ENCODE data around the gene EPHB3. TPM values are rescaled to one million over a fixed set of nuclear protein-coding genes. Genes with fewer than 3 reads are reported as not detected.

EPHB3 gene
- total and polyA plus RNA-seq, 12 donors = 0.38 to 4.0 (median 1.5) TPM

- H3K4me1 ChIP-seq = peaks cover 0 to 25% (median 20%) of the 10 kb centered on the region in 9 donors
- intact Hi-C loops (cut with DNase I) = no loop called here
- peaks cover 0 to 86% (median 48%) of the 10 kb centered on the region in 7 donors for H3K27me3 ChIP-seq
- DNase-seq (no peak), ATAC-seq (peak in 1 of 8 donors; percentile 6)
- no peaks in the 10 kb centered on the region for H3K9me3 ChIP-seq
- H3K4me3 ChIP-seq = peak overlapping the region; percentile 37 to 69 (median 56)
- peak overlapping the region in 5 of 10 donors; percentile 70 to 94 (median 84) for H3K27ac ChIP-seq
- 17 to 23% methylated on average over 12 of the region's 12 CpGs for WGBS, 2 donors
- no peak for TF ChIP-seq CTCF (IDR thresholded peaks at IDR 0.05)
- H3K36me3 ChIP-seq = no peaks in the 10 kb centered on the region
Measured at GRCh38 chr3:184526088-184526433, 35.5 kb upstream of the EPHB3 start.

GRCh38 chr3:184531626-184532280 lies 29.8 kb upstream of the EPHB3 start:
- peaks cover 0 to 15% (median 0%) of the 10 kb centered on the region in 9 donors for H3K4me1 ChIP-seq
- intact Hi-C loops (cut with DNase I) = loop anchor here in 1 of 10 donors (10.0 kb wide), 1 partner anchor 627 kb away; no protein-coding TSS in a partner anchor
- WGBS, 2 donors = 39 to 50% methylated on average over 8 of the region's 8 CpGs
- peak overlapping the region in 1 of 10 donors; percentile 39 for H3K27ac ChIP-seq
- TF ChIP-seq CTCF (IDR thresholded peaks at IDR 0.05) = no peak
- no peaks in the 10 kb centered on the region for H3K9me3 ChIP-seq
- H3K36me3 ChIP-seq = no peaks in the 10 kb centered on the region
- H3K27me3 ChIP-seq = peaks cover 0 to 56% (median 10%) of the 10 kb centered on the region in 7 donors
- no peak overlapping the region for H3K4me3 ChIP-seq
- no peak for DNase-seq
- peak in 3 of 8 donors; percentile 30 to 64 (median 44) for ATAC-seq

- WGBS, 2 donors = 72 to 73% methylated on average over 8 of the region's 8 CpGs
- DNase-seq (no peak), ATAC-seq (peak in 1 of 8 donors; percentile 63)
- H3K9me3 ChIP-seq = no peaks in the 10 kb centered on the region
- H3K4me1 ChIP-seq = peaks cover 0 to 15% (median 0%) of the 10 kb centered on the region in 9 donors
- intact Hi-C loops (cut with DNase I) = loop anchor here in 1 of 10 donors (10.0 kb wide), 1 partner anchor 628 kb away; no protein-coding TSS in a partner anchor
- H3K4me3 ChIP-seq = no peak overlapping the region
- H3K27ac ChIP-seq = no peak overlapping the region
- no peak for TF ChIP-seq CTCF (IDR thresholded peaks at IDR 0.05)
- H3K36me3 ChIP-seq = no peaks in the 10 kb centered on the region
- peaks cover 0 to 42% (median 5%) of the 10 kb centered on the region in 7 donors for H3K27me3 ChIP-seq
Measured at GRCh38 chr3:184532940-184533732, 28.4 kb upstream of the EPHB3 start.

GRCh38 chr3:184537885-184538665 lies 23.5 kb upstream of the EPHB3 start:
- Histone ChIP-seq H3K4me1 (no peaks in the 10 kb centered on the region), H3K27ac (no peak overlapping the region), H3K36me3 (no peaks in the 10 kb centered on the region), H3K9me3 (no peaks in the 10 kb centered on the region), H3K27me3 (peaks cover 0 to 57% (median 27%) of the 10 kb centered on the region in 7 donors), H3K4me3 (no peak overlapping the region)
- no peak for DNase-seq
- no peak for ATAC-seq
- no peak for TF ChIP-seq CTCF (IDR thresholded peaks at IDR 0.05)
- 53 to 59% methylated on average over 8 of the region's 8 CpGs for WGBS, 2 donors
- intact Hi-C loops (cut with DNase I) = loop anchor here in 2 of 10 donors (5.0 to 10.0 kb wide), 2 partner anchors 161 to 633 kb away; partner anchors contain the start of gene THPO (in 1 of the 2)

All from heart right ventricle (tissue), 16 donors.